HEK293 (cell line): ENCODE data around the gene LRRC2.

Source experiments
- CTCF ChIA-PET: fragments of 350-600 bp; formaldehyde crosslinking; extraction: SDS; loops from one replicate; lab custom pipeline; 2021; ENCODE audit warnings: antibody characterized with exemption; lab: Yijun Ruan, JAX
- POLR2A ChIA-PET: fragments of 300-600 bp; formaldehyde crosslinking; extraction: SDS; loops from one replicate; lab custom pipeline; 2020; ENCODE audit warnings: antibody characterized with exemption, inconsistent platforms; lab: Yijun Ruan, JAX
- H3K27ac ChIP-seq: fragments of 200-500 bp; sonication (Bioruptor generic); 2 replicates; pipeline ENCODE4 v1.5.1; 2014; ENCODE audit warnings: low read depth, low read length, control low read depth, inconsistent platforms; ENCODE audit errors: extremely low read depth
- H3K36me3 ChIP-seq, 2 experiments: fragments of 200-500 bp in 1 of 2; sonication (Bioruptor generic) in 1 of 2; 1 replicate in 1 of 2; 2 replicates in 1 of 2; pipeline ENCODE4 v1.5.1; 2014 to 2017; ENCODE audit warnings: inconsistent platforms in 2 of 2, low read length in 2 of 2; ENCODE audit not compliant: control insufficient read depth in 2 of 2, insufficient read depth in 1 of 2
- H3K4me1 ChIP-seq: fragments of 200-500 bp; sonication (Bioruptor generic); 2 replicates; pipeline ENCODE4 v1.5.1; 2014; ENCODE audit warnings: mild to moderate bottlenecking, low read length, inconsistent platforms; ENCODE audit not compliant: control insufficient read depth, insufficient read depth
- H3K4me3 ChIP-seq: 2 replicates; pipeline ENCODE4 v1.5.1; 2011; ENCODE audit warnings: low read depth, mild to moderate bottlenecking, control low read depth, low read length, moderate library complexity
- H3K9me3 ChIP-seq: fragments of 200-500 bp; sonication (Bioruptor generic); 2 replicates; pipeline ENCODE4 v1.5.1; 2014; ENCODE audit warnings: low read depth, low read length, inconsistent platforms; ENCODE audit not compliant: control insufficient read depth, insufficient read depth
- BCL11B ChIP-seq: fragments of 450-650 bp; formaldehyde crosslinking; IDR thresholded peaks from 2 replicates; pipeline ENCODE4 v1.5.1; 2016; ENCODE audit warnings: low read depth, missing biosample characterization, missing genetic modification characterization
- GLI4 ChIP-seq: fragments of 450-650 bp; formaldehyde crosslinking; IDR thresholded peaks from 2 replicates; pipeline ENCODE4 v1.5.1; 2016; ENCODE audit warnings: missing biosample characterization, missing genetic modification characterization
- KLF1 ChIP-seq: fragments of 450-650 bp; formaldehyde crosslinking; IDR thresholded peaks from 2 replicates; pipeline ENCODE4 v1.5.1; 2016; ENCODE audit warnings: missing biosample characterization, missing genetic modification characterization
- MZF1 ChIP-seq: fragments of 450-650 bp; formaldehyde crosslinking; IDR thresholded peaks from 2 replicates; pipeline ENCODE4 v1.5.1; 2017; ENCODE audit warnings: missing biosample characterization, missing genetic modification characterization, borderline replicate concordance
- PRDM2 ChIP-seq: fragments of 450-650 bp; formaldehyde crosslinking; IDR thresholded peaks from 2 replicates; pipeline ENCODE4 v1.5.1; 2016; ENCODE audit warnings: missing biosample characterization, missing genetic modification characterization, borderline replicate concordance
- SCRT2 ChIP-seq: fragments of 450-650 bp; formaldehyde crosslinking; IDR thresholded peaks from 2 replicates; pipeline ENCODE4 v1.5.1; 2016; ENCODE audit warnings: missing biosample characterization, missing genetic modification characterization
- ZFP69B ChIP-seq: fragments of 450-650 bp; formaldehyde crosslinking; IDR thresholded peaks from 2 replicates; pipeline ENCODE4 v1.5.1; 2016; ENCODE audit warnings: missing biosample characterization, missing genetic modification characterization
- ZNF223 ChIP-seq: fragments of 450-650 bp; formaldehyde crosslinking; IDR thresholded peaks from 2 replicates; pipeline ENCODE4 v1.5.1; 2016; ENCODE audit warnings: missing biosample characterization, missing genetic modification characterization
- ZNF280C ChIP-seq: fragments of 450-650 bp; formaldehyde crosslinking; IDR thresholded peaks from 2 replicates; pipeline ENCODE4 v1.5.1; 2016; ENCODE audit warnings: missing biosample characterization, missing genetic modification characterization
- ZNF280D ChIP-seq: fragments of 450-650 bp; formaldehyde crosslinking; IDR thresholded peaks from 2 replicates; pipeline ENCODE4 v1.5.1; 2016; ENCODE audit warnings: missing biosample characterization, missing genetic modification characterization
- ZNF341 ChIP-seq: fragments of 450-650 bp; formaldehyde crosslinking; IDR thresholded peaks from 2 replicates; pipeline ENCODE4; 2016; ENCODE audit warnings: low read depth, missing biosample characterization, missing genetic modification characterization
- ZNF391 ChIP-seq: fragments of 450-650 bp; formaldehyde crosslinking; IDR thresholded peaks from 2 replicates; pipeline ENCODE4 v1.5.1; 2016; ENCODE audit warnings: low read depth, missing biosample characterization, missing genetic modification characterization, borderline replicate concordance
- ZNF416 ChIP-seq: fragments of 450-650 bp; formaldehyde crosslinking; IDR thresholded peaks from 2 replicates; pipeline ENCODE4 v1.5.1; 2016; ENCODE audit warnings: missing biosample characterization, missing genetic modification characterization
- ZNF600 ChIP-seq: fragments of 450-650 bp; formaldehyde crosslinking; IDR thresholded peaks from 2 replicates; pipeline ENCODE4 v1.5.1; 2016; ENCODE audit warnings: missing biosample characterization, missing genetic modification characterization
- ZNF692 ChIP-seq: fragments of 450-650 bp; formaldehyde crosslinking; IDR thresholded peaks from 2 replicates; pipeline ENCODE4 v1.5.1; 2016; ENCODE audit warnings: missing biosample characterization, missing genetic modification characterization
- ZNF776 ChIP-seq: fragments of 450-650 bp; formaldehyde crosslinking; IDR thresholded peaks from 2 replicates; pipeline ENCODE4 v1.5.0; 2017; ENCODE audit warnings: missing biosample characterization, missing genetic modification characterization, borderline replicate concordance
- ZNF785 ChIP-seq: fragments of 450-650 bp; formaldehyde crosslinking; IDR thresholded peaks from 2 replicates; pipeline ENCODE4 v1.5.1; 2016; ENCODE audit warnings: missing biosample characterization, missing genetic modification characterization
- ZNF843 ChIP-seq: fragments of 450-650 bp; formaldehyde crosslinking; IDR thresholded peaks from 2 replicates; pipeline ENCODE4 v1.5.1; 2016; ENCODE audit warnings: missing biosample characterization, missing genetic modification characterization
- ZSCAN18 ChIP-seq: fragments of 450-650 bp; formaldehyde crosslinking; IDR thresholded peaks from 2 replicates; pipeline ENCODE4 v1.5.1; 2016; ENCODE audit warnings: missing biosample characterization, missing genetic modification characterization

LRRC2 gene

GRCh38 chr3:46503200-46503874, 62.8 kb downstream of the LRRC2 start:
- H3K27ac ChIP-seq, result no peak overlapping the region
- POLR2A ChIA-PET, result no interaction called here
- CTCF ChIA-PET, result interaction anchor here (0.6 to 1.0 kb wide), 3 partner anchors 15 to 43 kb away, joined by 3 to 4 read pairs (median 3); no protein-coding TSS in a partner anchor

GRCh38 chr3:46501702-46502101, 64.4 kb downstream of the LRRC2 start:
- ChIA-PET CTCF (interaction anchor here (1.8 kb wide), 1 partner anchor 13 kb away, joined by 7 read pairs; no protein-coding TSS in a partner anchor), POLR2A (no interaction called here)
- H3K27ac ChIP-seq, result no peak overlapping the region
- TF ChIP-seq ZNF785 (tag by site-specific recombination) (no peak), GLI4 (tag by site-specific recombination) (no peak), ZNF776 (tag by site-specific recombination) (no peak), ZNF341 (no peak), ZSCAN18 (no peak), KLF1 (tag by site-specific recombination) (no peak), ZNF223 (tag by site-specific recombination) (no peak), PRDM2 (no peak), ZNF280C (tag by site-specific recombination) (no peak)

More at GRCh38 chr3:46503200-46503874, 62.8 kb downstream of the LRRC2 start:
- H3K4me1 ChIP-seq, result no peaks in the 10 kb centered on the region
- no peaks in the 10 kb centered on the region for H3K9me3 ChIP-seq
- no peak overlapping the region for H3K4me3 ChIP-seq
- H3K36me3 ChIP-seq, result no peaks in the 10 kb centered on the region
- no peak for TF ChIP-seq MZF1
- no peak for TF ChIP-seq SCRT2 (tag by site-specific recombination)
- TF ChIP-seq BCL11B (tag by site-specific recombination), result no peak
- no peak for TF ChIP-seq ZNF416
- TF ChIP-seq ZNF843 (tag by site-specific recombination), result no peak
- TF ChIP-seq ZNF600 (tag by site-specific recombination), result no peak
- no peak for TF ChIP-seq ZNF280D
- TF ChIP-seq ZNF391, result no peak
- no peak for TF ChIP-seq ZNF692
- no peak for TF ChIP-seq ZFP69B

More at GRCh38 chr3:46501702-46502101, 64.4 kb downstream of the LRRC2 start:
- Histone ChIP-seq H3K4me1 (no peaks in the 10 kb centered on the region), H3K4me3 (no peak overlapping the region), H3K36me3 (no peaks in the 10 kb centered on the region), H3K9me3 (no peaks in the 10 kb centered on the region)
